Stomach (tissue), 9 donors: ENCODE data around the gene TBC1D28. TPM values are rescaled to one million over a fixed set of nuclear protein-coding genes. Genes with fewer than 3 reads are reported as not detected.
"Not testable (repeated sequence)": the region's sequence is repeated elsewhere in the genome, so short reads cannot be mapped to it uniquely, and the experiment has no call there.

Experiments
- DNase-seq, 2 donors: peaks; one replicate each; pipeline versions ENCODE4 v3.0.0 to v3.0.0-alpha.2; 2013 to 2019
- H3K27ac ChIP-seq, 5 donors: fragments of 200-600 bp in 4 of 5; sonication (generic) in 4 of 5; one replicate each; pipeline ENCODE4 v1.5.1; 2013 to 2019; ENCODE audit warnings: mild to moderate bottlenecking in 1 of 5, moderate library complexity in 1 of 5
- H3K27me3 ChIP-seq, 3 donors: fragments of 200-600 bp; sonication (generic); one replicate each; pipeline ENCODE4 v1.5.1; 2017 to 2019; ENCODE audit warnings: mixed run types in 1 of 3
- H3K36me3 ChIP-seq, 4 donors: fragments of 200-600 bp; sonication (generic); 1 replicate in 3 of 4; 2 replicates in 1 of 4; pipeline ENCODE4 v1.5.1; 2016 to 2019
- H3K4me1 ChIP-seq, 4 donors: fragments of 200-600 bp; sonication (generic); one replicate each; pipeline ENCODE4 v1.5.1; 2016 to 2019
- H3K4me3 ChIP-seq, 4 donors: fragments of 200-600 bp; sonication (generic) in 3 of 4; one replicate each; pipeline ENCODE4 v1.5.1; 2016 to 2019; ENCODE audit warnings: mild to moderate bottlenecking in 1 of 4
- H3K9me3 ChIP-seq, 4 donors: fragments of 200-600 bp; sonication (generic); one replicate each; pipeline ENCODE4 v1.5.1; 2016 to 2019
- CTCF ChIP-seq, 7 experiments: fragments of 450-650 bp in 4 of 7; fragments of 200-600 bp in 3 of 7; sonication (generic) in 3 of 7; IDR thresholded peaks; one replicate each; pipeline ENCODE4 v1.5.1; 2016 to 2019; ENCODE audit warnings: antibody characterized with exemption in 7 of 7, control low read depth in 2 of 7, mild to moderate bottlenecking in 1 of 7
- POLR2AphosphoS5 ChIP-seq, 3 donors: sonication (generic); formaldehyde crosslinking; IDR thresholded peaks; one replicate each; pipeline ENCODE4 v1.6.1; 2016; ENCODE audit warnings: antibody characterized with exemption in 3 of 3
- WGBS, 5 donors: extraction: QIAGEN DNeasy Blood & Tissue Kit in 3 of 5; methylation state at CpG; one replicate each; pipeline versions ENCODE4 v1.1.5 to v1.1.7; 2013 to 2018; 5-methylcytosine and 5-hydroxymethylcytosine counted together
- intact Hi-C: fragments of 100-400 bp; cut with DNase I; formaldehyde crosslinking; loops from one replicate; pipeline ENCODE4 v1.15.1; 2023; ENCODE audit warnings: low total_unique reads
- polyA plus RNA-seq, 3 donors: library from polyadenylated mRNA; stranded (reverse); fragments of 200-250 nt; gene quantifications; one replicate each; pipeline ENCODE4 v1.2.3, GENCODE V29; 2013
- small RNA-seq, 4 donors: library from RNA; depleted of rRNA; stranded (forward); fragments of <200 nt; gene quantifications; one replicate each; pipeline ENCODE3, GENCODE V24; 2016
- total RNA-seq, 5 donors: library from RNA; depleted of rRNA; stranded (reverse); fragments of >200 nt; gene quantifications; one replicate each; pipeline versions ENCODE4 v1.1.0 to v1.2.3, GENCODE V29; 2014 to 2016
- donor health status: healthy with polysubstance abuse.
- donor health status: Bipolar disorder and iron deficiency.
- donor health status: healthy.

Gene TBC1D28
- total and polyA plus RNA-seq, 8 donors, result not detected

- Histone ChIP-seq H3K27ac (peak overlapping the region in 4 of 5 donors; percentile 33 to 86 (median 77)), H3K4me3 (peak overlapping the region; percentile 31 to 41 (median 36)), H3K27me3 (peaks cover 0 to 18% (median 0%) of the 10 kb centered on the region in 3 donors), H3K4me1 (peaks cover 0 to 21% (median 5%) of the 10 kb centered on the region in 4 donors)
- intact Hi-C loops, H3K9me3 ChIP-seq, H3K36me3 ChIP-seq: not testable (repeated sequence)
- DNase-seq, result peak; percentile 90 to 94
- TF ChIP-seq POLR2AphosphoS5 (IDR thresholded peaks at IDR 0.05) (peak in 1 of 3 donors; percentile 78), CTCF (IDR thresholded peaks at IDR 0.05) (peak in 6 of 7 experiments; percentile 90 to 100 (median 99))
- 4 to 7% (median 5%) methylated on average over 7 to 20 of the region's 22 CpGs for WGBS, 5 donors
Observed at GRCh38 chr17:18625509-18626104, 18.6 kb downstream of the TBC1D28 start.

DNA sequence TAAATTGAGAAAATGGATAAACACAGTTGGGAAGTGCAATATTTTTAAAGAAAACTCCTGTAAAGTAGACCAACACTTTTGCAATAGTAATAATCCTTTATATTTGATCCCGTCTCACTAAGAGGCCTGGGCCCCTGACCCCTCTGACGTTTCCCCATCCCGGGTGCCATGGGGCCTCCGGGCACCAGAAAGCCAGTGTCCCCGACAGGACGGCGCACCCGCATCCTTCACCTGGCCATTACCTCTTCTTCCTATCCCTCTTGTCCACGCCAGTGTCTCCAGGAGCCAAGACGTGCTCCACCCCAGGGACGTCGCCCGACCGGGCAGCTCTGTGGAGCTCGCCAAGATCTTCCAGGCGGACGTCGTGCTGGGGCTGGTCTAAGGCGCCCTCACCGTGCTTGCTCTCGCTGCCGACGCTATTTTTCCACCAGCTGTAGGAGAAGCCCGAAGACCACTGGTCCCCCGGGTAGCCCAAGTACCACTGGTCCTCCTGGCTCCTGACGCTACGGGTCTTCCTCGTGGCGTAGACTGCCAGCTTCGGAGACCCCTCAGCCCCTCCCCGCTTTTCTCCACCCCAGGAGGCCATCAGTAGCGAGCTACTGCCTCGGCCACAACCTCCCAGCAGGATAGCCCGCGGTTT is 19.2 kb downstream of the TBC1D28 start:
- DNase-seq, result peak in 1 of 2 donors; percentile 49
- H3K27me3 ChIP-seq, result peaks cover 0 to 16% (median 0%) of the 10 kb centered on the region in 3 donors
- H3K9me3 ChIP-seq, H3K36me3 ChIP-seq, intact Hi-C loops: not testable (repeated sequence)
- H3K4me3 ChIP-seq, result peak overlapping the region; percentile 31 to 41 (median 36)
- peak overlapping the region in 4 of 5 donors; percentile 33 to 86 (median 77) for H3K27ac ChIP-seq
- 27 to 91% (median 43%) methylated on average over 10 to 17 of the region's 35 CpGs for WGBS, 5 donors
- peaks cover 0 to 21% (median 5%) of the 10 kb centered on the region in 4 donors for H3K4me1 ChIP-seq

- intact Hi-C loops, H3K4me3 ChIP-seq, H3K4me1 ChIP-seq, H3K9me3 ChIP-seq, H3K36me3 ChIP-seq, H3K27ac ChIP-seq, H3K27me3 ChIP-seq, DNase-seq: not testable (repeated sequence)
- 31 to 84% (median 71%) methylated on average over 1 of the region's 2 CpGs for WGBS, 5 donors
Observed at GRCh38 chr17:18617613-18618012, 26.6 kb downstream of the TBC1D28 start.

- H3K27ac ChIP-seq, intact Hi-C loops, H3K9me3 ChIP-seq, H3K4me1 ChIP-seq, H3K4me3 ChIP-seq, H3K36me3 ChIP-seq, H3K27me3 ChIP-seq: not testable (repeated sequence)
- peak in 1 of 2 donors; percentile 71 for DNase-seq
Observed at GRCh38 chr17:18613016-18613415, 31.2 kb downstream of the TBC1D28 start.

- H3K27me3 ChIP-seq, intact Hi-C loops, H3K27ac ChIP-seq, H3K9me3 ChIP-seq, H3K36me3 ChIP-seq, H3K4me1 ChIP-seq, H3K4me3 ChIP-seq, DNase-seq: not testable (repeated sequence)
- 79 to 91% (median 79%) methylated on average over 2 of the region's 2 CpGs for WGBS, 5 donors
Observed at GRCh38 chr17:18593138-18593537, 51.1 kb downstream of the TBC1D28 start.

Small RNA genes within 50 kb of the gene (small RNA-seq; reads per million reads assigned to genes)
- gene AC026271.2, result 0 reads per million in 4 donors

Other genes starting within 250 kb of the TBC1D28 start
- 100 to 1,000 TPM in 1 of 5 donors, 10 to 100 TPM in 3, not detected in 1; 30.5 to 175 (median 53.4) TPM for gene LGALS9C, start 167.6 kb downstream of the TBC1D28 start, total RNA-seq
- 100 to 1,000 TPM in 1 of 3 donors, 10 to 100 TPM in 1, 1 to 10 TPM in 1; 3.4 to 362 (median 10.3) TPM for gene LGALS9C, start 167.6 kb downstream of the TBC1D28 start, polyA plus RNA-seq
- 1 to 10 TPM; 1.1 to 3.9 (median 3.6) TPM for gene FOXO3B, start 37.9 kb upstream of the TBC1D28 start, total RNA-seq
- under 1 TPM in 2 of 3 donors, not detected in 1; 0.25 to 0.37 TPM for gene FOXO3B, start 37.9 kb upstream of the TBC1D28 start, polyA plus RNA-seq
- under 1 TPM in 1 of 5 donors, not detected in 4; 0.18 TPM for gene FBXW10, start 99.7 kb upstream of the TBC1D28 start, total RNA-seq
- under 1 TPM in 1 of 3 donors, not detected in 2; 0.35 TPM for gene FBXW10, start 99.7 kb upstream of the TBC1D28 start, polyA plus RNA-seq
- 10 to 100 TPM in 3 of 5 donors, 1 to 10 TPM in 2; 2.9 to 93.4 (median 11.9) TPM for gene TVP23B, start 136.8 kb upstream of the TBC1D28 start, total RNA-seq
- gene TVP23B, start 136.8 kb upstream of the TBC1D28 start, polyA plus RNA-seq, result 10 to 100 TPM; 22.0 to 27.5 (median 25.7) TPM
- gene PRPSAP2, start 213.7 kb upstream of the TBC1D28 start, total RNA-seq, result 100 to 1,000 TPM in 2 of 5 donors, 10 to 100 TPM in 2, 1 to 10 TPM in 1; 5.3 to 478 (median 39.7) TPM
- gene PRPSAP2, start 213.7 kb upstream of the TBC1D28 start, polyA plus RNA-seq, result 10 to 100 TPM; 16.8 to 24.7 (median 18.1) TPM